ENCODE data around the gene ZDHHC14.
A peak's percentile ranks its signal among the peaks of the same experiment; 100 is the strongest.

The ZDHHC14 gene

GRCh38 chr6:157519255-157520116 is 138.5 kb downstream of the ZDHHC14 start:
- Histone ChIP-seq H3K4me1 (peaks cover 0 to 64% (median 41%) of the 10 kb centered on the region in 10 experiments; a peak in 18 of 20 replicates), H3K27ac (peak overlapping the region in 6 of 11 experiments; percentile 13 to 80 (median 40); a peak in 5 of 22 replicates), H3K9me3 (replicated peaks in 1 of 11) (peaks cover under 1 to 15% (median 5%) of the 10 kb centered on the region in 11 experiments; a peak in 17 of 22 replicates)

GRCh38 chr6:157520117-157520406 is 139.1 kb downstream of the ZDHHC14 start:
- no peak overlapping the region; a peak in 2 of 22 replicates for H3K9ac ChIP-seq
- H3K4me1 ChIP-seq = peaks cover 0 to 60% (median 36%) of the 10 kb centered on the region in 10 experiments; a peak in 18 of 20 replicates
- H3K4me2 ChIP-seq = peak overlapping the region in 8 of 11 experiments; percentile 23 to 87 (median 64); a peak in 12 of 22 replicates
- H3K4me3 ChIP-seq = no peak overlapping the region
- H3K27ac ChIP-seq = peak overlapping the region in 6 of 11 experiments; percentile 13 to 80 (median 40); a peak in 5 of 22 replicates
- H4K20me1 ChIP-seq = no peaks in the 10 kb centered on the region; a peak in 1 of 22 replicates
- peaks cover 6 to 21% (median 10%) of the 10 kb centered on the region in 11 experiments; a peak in 21 of 22 replicates for H3K9me3 ChIP-seq (replicated peaks in 1 of 11)
- H3K27me3 ChIP-seq = no peaks in the 10 kb centered on the region
- peaks cover 0 to 28% (median 6%) of the 10 kb centered on the region in 11 experiments; a peak in 5 of 22 replicates for H3K36me3 ChIP-seq
- TF ChIP-seq Cebpa-rat (IDR thresholded peaks at IDR 0.05) = no peak

More at GRCh38 chr6:157519255-157520116, 138.5 kb downstream of the ZDHHC14 start:
- H3K9ac ChIP-seq = no peak overlapping the region; a peak in 2 of 22 replicates
- peaks cover 0 to 22% (median under 1%) of the 10 kb centered on the region in 11 experiments; a peak in 5 of 22 replicates for H3K36me3 ChIP-seq
- TF ChIP-seq Cebpa-rat (IDR thresholded peaks at IDR 0.05) = no peak
- peak overlapping the region in 8 of 11 experiments; percentile 23 to 87 (median 64); a peak in 10 of 22 replicates for H3K4me2 ChIP-seq
- no peak overlapping the region for H3K4me3 ChIP-seq
- H3K27me3 ChIP-seq = no peaks in the 10 kb centered on the region
- no peaks in the 10 kb centered on the region; a peak in 1 of 22 replicates for H4K20me1 ChIP-seq

- H3K4me3 ChIP-seq = no peak overlapping the region
- no peaks in the 10 kb centered on the region; a peak in 1 of 22 replicates for H4K20me1 ChIP-seq
- peaks cover 10 to 26% (median 17%) of the 10 kb centered on the region in 11 experiments; a peak in 21 of 22 replicates for H3K9me3 ChIP-seq (replicated peaks in 1 of 11)
- H3K27ac ChIP-seq = peak overlapping the region in 9 of 11 experiments; percentile 37 to 83 (median 71); a peak in 17 of 22 replicates
- H3K4me2 ChIP-seq = peak overlapping the region; percentile 35 to 87 (median 63)
- H3K4me1 ChIP-seq = peaks cover 4 to 60% (median 36%) of the 10 kb centered on the region in 10 experiments; a peak in 19 of 20 replicates
- no peaks in the 10 kb centered on the region for H3K27me3 ChIP-seq
- H3K36me3 ChIP-seq = peaks cover 0 to 31% (median 6%) of the 10 kb centered on the region in 11 experiments; a peak in 6 of 22 replicates
- H3K9ac ChIP-seq = peak overlapping the region in 6 of 11 experiments; percentile 22 to 66 (median 43); a peak in 7 of 22 replicates
- TF ChIP-seq Cebpa-rat (IDR thresholded peaks at IDR 0.05) = no peak
Observed at GRCh38 chr6:157520596-157521361, 139.8 kb downstream of the ZDHHC14 start.

- H3K4me3 ChIP-seq = no peak overlapping the region
- H3K36me3 ChIP-seq = peaks cover 0 to 34% (median 6%) of the 10 kb centered on the region in 11 experiments; a peak in 8 of 22 replicates
- TF ChIP-seq Cebpa-rat (IDR thresholded peaks at IDR 0.05) = peak in 6 of 11 experiments; percentile 19 to 60 (median 36); a peak in 5 of 22 replicates
- H3K4me1 ChIP-seq = peaks cover 12 to 66% (median 44%) of the 10 kb centered on the region in 10 experiments
- H3K27ac ChIP-seq = peak overlapping the region in 9 of 11 experiments; percentile 37 to 83 (median 71); a peak in 17 of 22 replicates
- peak overlapping the region in 6 of 11 experiments; percentile 22 to 66 (median 43); a peak in 7 of 22 replicates for H3K9ac ChIP-seq
- H3K9me3 ChIP-seq (replicated peaks in 1 of 11) = peaks cover 15 to 35% (median 20%) of the 10 kb centered on the region in 11 experiments; a peak in 21 of 22 replicates
- no peaks in the 10 kb centered on the region for H3K27me3 ChIP-seq
- peak overlapping the region; percentile 35 to 87 (median 63) for H3K4me2 ChIP-seq
- no peaks in the 10 kb centered on the region; a peak in 1 of 22 replicates for H4K20me1 ChIP-seq
Observed at GRCh38 chr6:157521362-157522335, 140.7 kb downstream of the ZDHHC14 start.

GRCh38 chr6:157522472-157522871 is 141.5 kb downstream of the ZDHHC14 start:
- H3K4me3 ChIP-seq = no peak overlapping the region
- H3K27me3 ChIP-seq = no peaks in the 10 kb centered on the region
- H3K9me3 ChIP-seq (replicated peaks in 1 of 11) = peaks cover 15 to 40% (median 24%) of the 10 kb centered on the region in 11 experiments; a peak in 21 of 22 replicates

GRCh38 chr6:157524735-157525134 is 143.7 kb downstream of the ZDHHC14 start:
- Histone ChIP-seq H3K9me3 (replicated peaks in 1 of 11) (peaks cover 15 to 40% (median 24%) of the 10 kb centered on the region in 11 experiments; a peak in 21 of 22 replicates), H3K9ac (no peak overlapping the region)

More at GRCh38 chr6:157522472-157522871, 141.5 kb downstream of the ZDHHC14 start:
- H3K4me2 ChIP-seq = peak overlapping the region in 5 of 11 experiments; percentile 56 to 87 (median 76); a peak in 7 of 22 replicates
- peaks cover 0 to 35% (median 6%) of the 10 kb centered on the region in 11 experiments; a peak in 8 of 22 replicates for H3K36me3 ChIP-seq
- H4K20me1 ChIP-seq = no peaks in the 10 kb centered on the region; a peak in 1 of 22 replicates
- peaks cover 20 to 73% (median 53%) of the 10 kb centered on the region in 10 experiments for H3K4me1 ChIP-seq
- peak overlapping the region in 7 of 11 experiments; percentile 1 to 83 (median 71); a peak in 10 of 22 replicates for H3K27ac ChIP-seq
- no peak for TF ChIP-seq Cebpa-rat (IDR thresholded peaks at IDR 0.05)
- H3K9ac ChIP-seq = no peak overlapping the region

More at GRCh38 chr6:157524735-157525134, 143.7 kb downstream of the ZDHHC14 start:
- no peak for TF ChIP-seq Cebpa-rat (IDR thresholded peaks at IDR 0.05)
- no peaks in the 10 kb centered on the region; a peak in 1 of 22 replicates for H4K20me1 ChIP-seq
- peak overlapping the region in 6 of 11 experiments; percentile 4 to 95 (median 90); a peak in 2 of 22 replicates for H3K27ac ChIP-seq
- H3K4me3 ChIP-seq = peak overlapping the region in 1 of 10 experiments; percentile 9; a peak in 1 of 20 replicates
- H3K27me3 ChIP-seq = no peaks in the 10 kb centered on the region
- peak overlapping the region in 3 of 11 experiments; percentile 84 to 87 (median 84); a peak in 2 of 22 replicates for H3K4me2 ChIP-seq
- peaks cover 0 to 29% (median 6%) of the 10 kb centered on the region in 11 experiments; a peak in 8 of 22 replicates for H3K36me3 ChIP-seq
- H3K4me1 ChIP-seq = peaks cover 43 to 84% (median 71%) of the 10 kb centered on the region in 10 experiments

All from BLaER1 treated with 17β-estradiol and CSF1 and Interleukin-3, amounts not matched to agents 10 nM and 100 nM (cell line).